IPS-11a (cell line): ENCODE data around the gene POMZP3.
"Not testable (repeated sequence)": the region's sequence is repeated elsewhere in the genome, so short reads cannot be mapped to it uniquely, and the experiment has no call there.

ENCODE experiments used
- H3K4me3 ChIP-seq: one replicate; pipeline ENCODE4 v1.5.1; 2013; ENCODE audit warnings: low read depth, low read length, control low read depth

The POMZP3 gene

DNA sequence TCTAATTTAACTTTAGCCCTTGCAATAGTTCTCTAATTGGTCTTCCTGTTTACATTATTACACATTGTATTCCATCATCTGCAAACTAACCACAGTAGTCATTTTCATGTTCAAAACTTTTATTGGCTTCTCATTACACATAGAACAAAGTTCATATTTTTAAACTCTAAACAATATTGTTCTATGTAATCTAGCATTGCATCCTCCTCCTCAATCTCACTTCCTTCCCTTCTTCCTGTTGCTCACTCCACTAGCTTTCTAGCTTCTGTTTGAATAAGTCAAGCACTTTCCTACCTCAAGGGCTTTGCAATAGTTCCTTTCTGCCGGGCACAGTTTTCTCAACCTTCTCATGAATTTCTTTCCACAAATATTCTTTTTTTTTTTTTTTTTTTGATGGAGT lies 38.5 kb downstream of the POMZP3 start:
- not testable (repeated sequence) for H3K4me3 ChIP-seq

DNA sequence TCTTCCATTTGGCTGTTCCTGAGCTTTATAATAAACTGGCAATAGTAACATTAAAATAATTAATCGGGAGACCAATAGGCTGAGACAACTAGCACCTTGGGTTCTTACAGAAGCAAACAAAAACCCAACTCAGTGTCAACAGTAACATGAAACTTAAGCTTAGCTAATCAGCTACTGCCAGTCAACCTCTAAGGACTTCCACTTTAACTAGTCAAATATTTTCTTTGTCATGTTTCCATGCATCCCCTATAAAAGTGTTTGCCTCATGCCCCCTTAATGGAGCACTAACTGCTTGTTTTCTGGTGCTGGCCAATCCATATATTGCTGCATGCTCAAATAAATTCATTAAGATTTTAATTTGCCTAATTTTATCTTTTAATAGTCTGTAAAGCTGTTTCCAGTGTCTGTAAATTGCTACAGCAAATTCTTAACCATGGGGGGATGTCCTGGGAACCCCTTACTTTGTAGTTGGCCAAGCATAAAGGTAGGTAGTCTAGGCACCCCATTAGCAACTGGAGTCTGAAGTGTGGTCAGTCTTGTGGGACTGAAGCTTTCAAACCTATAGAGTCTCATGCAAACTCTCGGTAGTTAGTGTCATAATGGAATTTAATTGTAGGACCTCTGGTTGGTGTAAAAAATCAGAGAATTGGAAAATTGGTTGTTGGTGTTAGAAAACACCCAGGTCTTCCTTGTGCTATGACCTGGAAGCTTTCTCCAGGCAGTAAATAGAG lies 40.3 kb downstream of the POMZP3 start:
- H3K4me3 ChIP-seq: not testable (repeated sequence)

DNA sequence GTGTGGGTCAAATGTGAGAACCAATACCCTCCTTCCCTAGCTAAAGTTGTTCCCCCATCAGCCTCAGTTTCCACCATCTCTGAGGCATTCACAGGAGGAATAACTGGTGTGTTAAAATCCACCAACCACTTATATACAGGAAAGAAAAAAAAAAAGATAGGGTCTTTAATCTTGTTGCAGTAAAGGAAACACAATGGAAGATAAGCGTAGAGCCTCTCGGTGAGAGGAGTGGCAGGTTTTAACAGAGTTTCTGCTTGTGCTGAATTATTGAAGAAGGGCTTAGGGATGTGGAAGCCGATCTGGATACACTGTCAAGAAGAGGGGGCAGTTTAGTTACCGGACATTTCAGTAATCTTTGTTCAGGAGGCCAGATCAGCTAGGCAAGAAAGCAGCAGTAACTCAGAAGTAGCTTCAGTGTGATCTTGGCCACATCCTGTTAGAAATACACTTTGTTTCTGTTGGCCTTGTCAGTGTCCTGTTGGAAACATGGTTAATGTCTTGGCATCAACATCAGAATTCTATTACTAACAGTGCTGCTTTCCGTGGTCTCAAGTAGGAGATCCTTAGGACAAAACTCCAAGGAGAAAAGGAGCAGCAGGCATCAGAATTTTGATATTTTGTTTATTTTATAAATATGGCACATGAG lies 43.3 kb downstream of the POMZP3 start:
- not testable (repeated sequence) for H3K4me3 ChIP-seq

DNA sequence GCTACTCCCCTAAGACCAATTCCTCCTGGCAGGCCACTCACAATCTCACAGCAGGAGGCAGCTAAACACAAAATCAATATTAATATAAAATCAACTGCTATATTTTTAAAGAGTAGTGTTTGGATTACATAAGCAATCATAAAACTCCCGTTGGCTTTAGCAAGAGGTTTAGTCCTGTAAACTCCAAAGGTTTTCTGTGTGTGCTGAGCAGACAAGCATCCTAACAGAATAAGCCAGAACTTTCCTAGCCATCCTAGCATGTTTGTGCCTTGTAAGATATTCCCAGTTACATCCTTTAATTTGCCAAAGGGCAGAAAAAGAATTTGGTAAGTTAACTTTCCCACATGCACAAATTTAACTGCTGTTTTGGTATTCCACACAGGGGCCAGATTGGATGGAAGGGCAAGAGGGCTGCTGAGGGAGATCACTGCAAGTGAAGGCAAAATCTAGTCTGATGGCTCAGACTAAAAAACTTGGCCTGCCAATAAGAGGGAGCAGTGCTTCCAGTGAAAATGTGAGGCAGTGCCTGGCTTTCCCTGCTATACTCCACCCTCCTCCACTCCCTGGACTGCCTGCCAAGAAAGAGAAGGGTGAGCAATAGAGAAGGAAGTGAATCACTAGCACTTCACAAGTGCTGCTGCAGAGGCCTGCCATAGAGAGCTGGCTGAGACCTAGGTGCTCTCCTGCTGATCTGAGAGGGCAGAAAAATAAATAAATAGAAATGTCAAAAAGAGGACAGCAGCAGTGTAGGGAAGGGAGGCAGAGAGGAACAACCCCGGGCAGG lies 44.0 kb downstream of the POMZP3 start:
- H3K4me3 ChIP-seq: not testable (repeated sequence)

DNA sequence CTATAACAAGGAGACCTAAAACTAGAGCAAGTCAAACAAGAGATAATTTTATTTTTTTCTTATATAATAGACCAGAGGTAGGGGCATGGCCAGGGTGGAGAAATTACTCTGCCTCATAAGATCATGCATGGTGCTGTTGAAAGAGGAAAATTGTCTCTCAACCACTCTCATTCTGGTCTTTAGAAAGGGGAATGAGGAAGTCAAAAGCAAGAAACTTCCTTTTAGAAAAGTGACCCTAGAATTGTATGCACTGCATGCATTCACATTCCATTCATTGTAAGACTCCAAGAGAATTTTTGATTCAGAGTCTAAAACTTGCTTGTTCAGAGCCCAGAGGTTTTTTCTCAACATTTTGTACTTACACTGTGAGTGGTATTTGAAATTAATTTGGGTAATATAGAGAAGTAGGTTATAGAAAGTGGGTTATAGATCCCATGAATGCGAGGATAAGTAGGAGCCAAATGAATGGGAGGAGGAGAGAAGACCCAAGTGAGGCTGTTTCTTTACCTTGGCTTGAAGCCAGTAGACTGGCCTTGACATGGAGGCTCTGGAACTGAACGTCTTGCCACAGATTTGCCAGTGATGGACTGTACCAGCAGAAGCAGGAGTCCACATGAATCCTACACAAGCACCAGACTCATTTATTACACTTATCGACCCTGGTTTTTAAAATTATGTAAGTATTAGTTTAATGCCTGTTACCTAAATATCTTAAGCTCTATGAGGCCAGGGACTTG lies 51.0 kb downstream of the POMZP3 start:
- H3K4me3 ChIP-seq: not testable (repeated sequence)

DNA sequence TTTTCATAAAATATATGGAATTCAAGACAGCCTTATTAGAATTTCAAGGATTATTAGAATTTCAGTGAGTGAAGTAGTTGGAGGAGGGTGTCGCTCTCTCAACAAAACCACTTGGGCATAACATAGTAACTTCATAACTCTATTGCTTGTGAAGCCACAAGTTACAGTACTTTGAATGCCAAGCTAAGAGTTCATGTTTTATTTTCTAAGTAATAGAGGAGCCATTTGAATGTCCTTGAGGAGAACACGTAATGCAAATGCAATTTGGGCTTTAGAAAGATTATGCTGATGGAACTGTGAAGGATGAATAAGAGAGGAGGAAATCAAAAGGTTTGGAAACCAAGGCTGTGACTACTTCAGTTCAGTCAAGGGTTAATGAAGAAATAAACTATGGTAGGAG lies 51.6 kb downstream of the POMZP3 start:
- H3K4me3 ChIP-seq: not testable (repeated sequence)

DNA sequence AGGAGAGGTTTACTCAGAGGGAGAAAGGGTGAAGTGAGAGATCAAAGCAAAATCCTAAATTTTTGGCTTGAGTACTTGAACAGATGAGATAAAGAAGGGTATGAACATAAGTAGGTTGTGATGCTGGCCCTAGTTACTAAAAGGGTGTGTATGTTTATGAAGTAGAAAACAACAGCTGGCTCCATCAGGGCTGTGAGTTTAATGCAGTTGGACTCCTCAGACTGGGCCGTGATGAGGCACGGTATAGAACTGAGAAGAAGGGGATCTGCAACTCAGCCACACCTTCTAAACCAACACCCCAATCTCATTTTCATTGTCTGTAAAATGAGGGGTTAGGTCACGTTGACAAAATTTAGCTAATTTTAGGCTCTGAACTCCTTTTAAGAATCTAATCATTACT lies 54.8 kb downstream of the POMZP3 start:
- not testable (repeated sequence) for H3K4me3 ChIP-seq

DNA sequence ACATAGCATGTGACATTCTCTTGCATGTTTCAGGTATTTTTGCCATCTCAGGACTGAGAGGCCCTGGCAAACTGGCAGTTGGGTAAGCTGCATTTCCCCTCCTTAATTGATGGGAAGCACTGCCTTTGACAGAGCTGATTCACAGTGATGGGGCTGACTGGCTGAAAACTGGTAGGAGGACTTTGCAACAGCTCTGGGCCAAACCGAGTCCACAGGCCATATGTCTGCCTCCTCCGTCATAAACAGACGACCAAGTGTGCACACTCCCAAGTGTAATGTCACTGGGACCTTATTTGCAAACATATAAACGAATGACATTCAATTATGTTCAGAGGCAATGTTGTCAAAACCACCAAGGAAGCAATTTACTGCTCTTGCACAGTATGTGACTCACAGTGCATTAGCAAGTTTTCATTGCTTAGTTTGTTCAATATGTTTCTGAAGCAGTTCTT lies 56.7 kb downstream of the POMZP3 start:
- H3K4me3 ChIP-seq: not testable (repeated sequence)

DNA sequence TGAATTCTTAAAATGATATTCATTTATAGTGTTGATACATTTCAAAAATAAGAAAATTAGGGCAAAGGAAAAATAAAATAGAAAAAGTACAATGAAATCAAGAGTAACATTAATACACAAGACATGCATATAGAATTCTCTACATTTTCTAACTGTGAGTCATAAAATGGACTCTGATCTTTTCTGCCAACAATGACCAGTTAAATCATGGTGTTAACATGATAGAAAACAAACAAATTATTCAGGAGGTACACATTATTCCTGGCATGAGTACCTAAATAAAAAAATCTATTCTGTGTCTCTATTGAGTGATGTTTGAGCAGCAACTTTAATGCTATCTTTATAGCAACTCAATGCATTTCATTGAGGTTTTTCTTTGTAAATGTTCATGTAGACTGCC lies 58.3 kb downstream of the POMZP3 start:
- not testable (repeated sequence) for H3K4me3 ChIP-seq

DNA sequence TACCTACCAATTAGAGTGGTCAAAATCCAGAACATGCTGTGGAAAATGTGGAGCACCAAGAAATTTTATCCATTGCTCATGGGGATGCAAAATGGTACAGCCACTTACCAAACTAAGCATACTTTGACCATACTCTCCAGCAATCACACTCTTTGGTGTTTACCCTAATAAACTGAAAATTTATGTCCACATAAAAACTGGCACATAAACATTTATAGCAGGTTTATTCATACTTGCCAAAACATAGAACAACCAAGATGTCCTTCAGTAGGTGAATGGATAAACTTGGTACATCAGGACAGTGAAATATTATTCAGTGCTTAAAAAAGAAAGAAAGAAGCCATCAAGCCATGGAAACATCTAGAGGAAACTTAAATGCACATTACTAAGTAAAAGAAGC lies 59.3 kb downstream of the POMZP3 start:
- H3K4me3 ChIP-seq: not testable (repeated sequence)

DNA sequence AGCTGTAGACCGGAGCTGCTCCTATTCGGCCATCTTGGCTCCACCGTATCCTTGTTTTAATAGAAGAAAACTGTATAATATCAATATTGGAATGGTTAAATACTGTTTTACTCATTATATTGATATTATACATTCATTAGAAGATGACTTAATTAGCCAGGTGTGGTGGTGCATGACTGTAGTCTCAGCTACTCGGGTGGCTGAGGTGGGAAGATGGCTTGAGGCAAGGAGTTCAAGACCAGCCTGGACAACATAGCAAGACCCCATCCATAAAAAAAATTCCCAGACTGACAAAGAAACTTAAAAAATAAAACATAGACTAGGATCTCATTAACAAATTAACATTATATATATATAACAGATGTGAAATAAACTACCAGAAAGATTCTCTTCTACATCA lies 59.8 kb downstream of the POMZP3 start:
- H3K4me3 ChIP-seq: not testable (repeated sequence)

DNA sequence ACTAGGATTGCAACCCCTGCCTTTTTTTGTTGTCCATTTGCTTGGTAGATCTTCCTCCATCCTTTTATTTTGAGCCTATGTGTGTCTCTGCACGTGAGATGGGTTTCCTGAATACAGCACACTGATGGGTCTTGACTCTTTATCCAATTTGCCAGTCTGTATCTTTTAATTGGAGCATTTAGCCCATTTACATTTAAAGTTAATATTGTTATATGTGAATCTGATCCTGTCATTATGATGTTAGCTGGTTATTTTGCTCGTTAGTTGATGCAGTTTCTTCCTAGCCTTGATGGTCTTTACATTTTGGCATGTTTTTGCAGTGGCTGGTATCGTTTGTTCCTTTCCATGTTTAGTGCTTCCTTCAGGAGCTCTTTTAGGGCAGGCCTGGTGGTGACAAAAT lies 62.1 kb downstream of the POMZP3 start:
- not testable (repeated sequence) for H3K4me3 ChIP-seq

DNA sequence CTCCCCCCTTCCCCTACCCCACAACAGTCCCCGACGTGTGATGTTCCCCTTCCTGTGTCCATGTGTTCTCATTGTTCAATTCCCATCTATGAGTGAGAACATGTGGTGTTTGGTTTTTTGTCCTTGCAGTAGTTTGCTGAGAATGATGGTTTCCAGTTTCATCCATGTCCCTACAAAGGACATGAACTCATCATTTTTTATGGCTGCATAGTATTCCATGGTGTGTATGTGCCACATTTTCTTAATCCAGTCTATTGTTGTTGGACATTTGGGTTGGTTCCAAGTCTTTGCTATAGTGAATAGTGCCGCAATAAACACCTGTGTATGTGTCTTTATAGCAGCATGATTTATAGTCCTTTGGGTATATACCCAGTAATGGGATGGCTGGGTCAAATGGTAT lies 65.7 kb downstream of the POMZP3 start:
- H3K4me3 ChIP-seq: not testable (repeated sequence)

DNA sequence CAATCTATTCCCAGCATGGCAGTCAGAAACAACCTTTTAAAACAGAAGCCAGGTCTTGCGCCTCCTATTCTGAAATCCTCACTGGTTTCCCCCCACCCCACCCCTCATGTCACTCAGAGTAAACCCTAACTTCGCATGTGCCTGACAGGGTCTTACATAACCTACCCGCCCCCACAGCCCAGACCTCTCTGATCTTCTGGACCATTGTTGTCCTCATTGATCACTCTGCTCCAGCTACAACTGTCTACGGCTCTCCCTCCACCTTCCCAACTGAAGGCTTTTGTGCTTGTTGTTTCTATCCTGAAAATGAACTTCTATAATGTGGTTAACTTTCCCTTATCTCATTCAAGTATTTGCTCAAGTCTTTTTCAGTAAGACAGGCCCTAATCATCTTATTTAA lies 66.9 kb downstream of the POMZP3 start:
- H3K4me3 ChIP-seq: not testable (repeated sequence)
